Femur (tissue), 1 donor: ENCODE data around the gene BRCA1.
"Not testable (repeated sequence)": the region's sequence is repeated elsewhere in the genome, so short reads cannot be mapped to it uniquely, and the experiment has no call there.

ENCODE experiments used
- DNase-seq: peaks from one replicate; pipeline ENCODE4 v3.0.0-alpha.2; 2017

BRCA1 gene

DNA sequence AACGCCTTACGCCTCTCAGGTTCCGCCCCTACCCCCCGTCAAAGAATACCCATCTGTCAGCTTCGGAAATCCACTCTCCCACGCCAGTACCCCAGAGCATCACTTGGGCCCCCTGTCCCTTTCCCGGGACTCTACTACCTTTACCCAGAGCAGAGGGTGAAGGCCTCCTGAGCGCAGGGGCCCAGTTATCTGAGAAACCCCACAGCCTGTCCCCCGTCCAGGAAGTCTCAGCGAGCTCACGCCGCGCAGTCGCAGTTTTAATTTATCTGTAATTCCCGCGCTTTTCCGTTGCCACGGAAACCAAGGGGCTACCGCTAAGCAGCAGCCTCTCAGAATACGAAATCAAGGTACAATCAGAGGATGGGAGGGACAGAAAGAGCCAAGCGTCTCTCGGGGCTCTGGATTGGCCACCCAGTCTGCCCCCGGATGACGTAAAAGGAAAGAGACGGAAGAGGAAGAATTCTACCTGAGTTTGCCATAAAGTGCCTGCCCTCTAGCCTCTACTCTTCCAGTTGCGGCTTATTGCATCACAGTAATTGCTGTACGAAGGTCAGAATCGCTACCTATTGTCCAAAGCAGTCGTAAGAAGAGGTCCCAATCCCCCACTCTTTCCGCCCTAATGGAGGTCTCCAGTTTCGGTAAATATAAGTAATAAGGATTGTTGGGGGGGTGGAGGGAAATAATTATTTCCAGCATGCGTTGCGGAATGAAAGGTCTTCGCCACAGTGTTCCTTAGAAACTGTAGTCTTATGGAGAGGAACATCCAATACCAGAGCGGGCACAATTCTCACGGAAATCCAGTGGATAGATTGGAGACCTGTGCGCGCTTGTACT is at the start of gene BRCA1:
Gene BRCA1 (minus strand): TSS at position 232 of the 834 bp plus-strand sequence. CDS start 1,268 bp downstream, outside the sequence.
- peak; percentile 96 for DNase-seq

GRCh38 chr17:43171586-43172487 is 46.7 kb upstream of the BRCA1 start:
- peak; percentile 63 for DNase-seq

DNA sequence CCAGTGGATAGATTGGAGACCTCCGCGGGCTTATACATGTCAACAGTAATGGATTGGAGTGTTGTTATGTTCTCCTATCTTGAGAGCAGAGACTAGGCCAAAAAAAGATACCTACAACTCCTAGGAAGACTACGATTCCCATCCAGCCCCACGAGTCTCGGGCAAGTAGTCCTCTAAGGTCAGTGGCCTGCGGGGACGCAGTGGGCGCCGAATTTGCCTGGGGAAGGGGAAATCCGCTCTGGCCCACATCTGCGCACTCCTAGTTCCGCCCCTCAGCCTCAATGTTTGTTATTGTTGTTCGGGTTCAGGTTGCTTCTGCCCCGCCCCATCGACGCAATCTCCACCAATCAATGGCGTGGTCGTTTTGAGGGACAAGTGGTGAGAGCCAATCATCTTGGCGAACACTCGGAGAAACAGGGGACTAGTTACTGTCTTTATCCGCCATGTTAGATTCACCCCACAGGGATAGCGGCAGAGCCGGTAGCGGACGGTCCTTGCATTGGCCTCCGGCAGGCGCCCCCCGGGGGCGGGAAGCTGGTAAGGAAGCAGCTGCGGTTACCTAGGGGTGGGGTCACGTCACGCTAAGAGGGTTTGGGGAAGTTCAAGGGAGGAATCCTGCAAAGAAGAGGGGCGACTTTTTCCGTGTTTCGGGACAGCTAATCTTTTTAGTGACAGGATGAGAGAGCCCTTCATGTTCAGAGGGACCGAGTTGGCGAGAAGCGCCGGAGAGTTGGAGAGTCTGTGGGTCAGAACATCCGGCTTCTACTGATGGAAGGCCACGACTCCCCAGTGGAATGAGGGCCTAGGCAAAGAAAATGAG is 45.8 kb upstream of the BRCA1 start, which contains the start of gene NBR1:
Gene NBR1 (plus strand): TSS at position 449 of the 820 bp plus-strand sequence. CDS start 4,586 bp downstream, outside the sequence.
- DNase-seq: peak; percentile 98

- DNase-seq: peak; percentile 94
Measured at GRCh38 chr17:43170140-43170765, 45.1 kb upstream of the BRCA1 start.

DNA sequence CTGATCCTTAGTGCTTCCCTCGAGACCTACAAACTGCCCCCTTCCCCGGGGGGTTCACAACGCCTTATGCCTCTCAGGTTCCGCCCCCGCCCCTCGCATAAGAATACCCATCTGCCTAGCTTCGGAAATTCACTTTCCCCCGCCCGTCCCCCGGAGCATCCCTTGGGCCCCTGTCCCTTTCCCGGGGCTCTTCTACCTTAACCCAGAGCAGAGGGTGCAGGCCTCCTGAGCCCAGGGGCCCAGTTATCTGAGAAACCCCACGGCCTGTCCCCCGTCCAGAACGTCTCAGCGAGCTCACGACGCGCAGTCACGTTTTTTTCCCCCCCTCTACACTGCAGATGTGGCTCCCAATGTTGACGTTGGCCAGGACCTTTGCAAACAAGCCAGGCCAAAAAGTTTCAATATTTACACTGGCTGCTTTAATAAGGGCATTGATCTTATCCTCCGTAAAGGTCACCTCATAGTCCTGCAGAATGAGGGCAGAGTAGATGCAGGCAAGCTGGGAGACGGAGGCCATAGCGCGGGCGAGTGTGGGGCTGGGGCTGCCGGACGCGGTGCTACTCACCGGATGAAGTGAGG is 44.5 kb upstream of the BRCA1 start:
- DNase-seq: peak; percentile 58

GRCh38 chr17:43165971-43166370 is 40.8 kb upstream of the BRCA1 start:
- DNase-seq: not testable (repeated sequence)

DNA sequence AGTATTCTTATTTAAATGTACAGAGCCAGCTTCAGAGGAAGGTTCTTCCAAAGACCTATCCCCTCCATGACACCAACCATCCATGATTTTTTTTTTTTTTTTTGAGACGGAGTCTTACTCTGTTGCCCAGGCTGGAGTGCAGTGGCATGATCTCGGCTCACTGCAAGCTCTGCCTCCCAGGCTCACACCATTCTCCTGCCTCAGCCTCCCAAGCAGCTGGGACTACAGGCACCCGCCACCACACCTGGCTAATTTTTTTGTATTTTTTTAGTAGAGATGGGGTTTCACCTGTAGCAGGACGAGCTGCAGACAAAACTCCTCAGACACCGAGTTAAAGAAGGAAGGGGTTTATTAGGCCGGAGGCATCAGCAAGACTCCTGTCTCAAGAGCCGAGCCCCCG is 34.8 kb upstream of the BRCA1 start:
- not testable (repeated sequence) for DNase-seq

DNA sequence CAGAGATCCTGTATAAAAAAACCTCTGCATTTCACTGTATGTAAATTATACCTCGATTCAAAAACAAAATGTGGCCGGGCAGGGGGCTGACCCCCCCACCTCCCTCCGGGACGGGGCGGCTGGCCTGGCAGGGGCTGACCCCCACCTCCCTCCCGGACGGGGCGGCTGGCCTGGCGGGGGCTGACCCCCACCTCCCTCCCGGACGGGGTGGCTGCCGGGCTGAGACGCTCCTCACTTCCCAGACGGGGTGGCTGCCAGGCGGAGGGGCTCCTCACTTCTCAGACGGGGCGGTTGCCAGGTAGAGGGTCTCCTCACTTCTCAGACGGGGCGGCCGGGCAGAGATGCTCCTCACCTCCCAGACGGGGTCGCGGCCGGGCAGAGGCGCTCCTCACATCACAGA is 34.1 kb upstream of the BRCA1 start:
- DNase-seq: not testable (repeated sequence)

GRCh38 chr17:43155666-43156065 is 30.5 kb upstream of the BRCA1 start:
- no peak for DNase-seq

GRCh38 chr17:43153197-43153835 is 28.2 kb upstream of the BRCA1 start:
- not testable (repeated sequence) for DNase-seq

GRCh38 chr17:43151880-43152456 is 26.8 kb upstream of the BRCA1 start:
- DNase-seq: no peak

DNA sequence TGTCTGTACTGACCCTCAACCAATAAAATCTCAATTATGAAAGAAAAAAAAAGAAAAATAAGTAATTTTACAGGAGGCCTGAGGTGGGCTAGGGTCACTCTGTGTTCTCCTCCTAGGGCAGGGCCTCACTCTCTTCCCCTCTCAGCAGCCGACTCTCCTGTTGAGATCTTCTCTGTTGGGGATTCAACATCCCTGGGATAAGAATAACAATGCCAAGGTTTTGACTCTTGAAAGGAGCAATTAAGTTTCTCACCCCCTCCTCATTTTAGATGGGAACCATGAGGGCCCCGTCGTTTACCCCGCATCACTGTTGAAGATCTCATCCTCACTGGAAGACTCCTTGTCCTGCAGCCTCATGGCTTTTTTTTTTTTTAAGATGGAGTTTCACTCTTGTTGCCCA is 21.5 kb upstream of the BRCA1 start:
- no peak for DNase-seq

GRCh38 chr17:43143201-43143600 is 18.0 kb upstream of the BRCA1 start:
- DNase-seq: no peak

GRCh38 chr17:43142153-43142552 is 17.0 kb upstream of the BRCA1 start:
- DNase-seq: no peak

DNA sequence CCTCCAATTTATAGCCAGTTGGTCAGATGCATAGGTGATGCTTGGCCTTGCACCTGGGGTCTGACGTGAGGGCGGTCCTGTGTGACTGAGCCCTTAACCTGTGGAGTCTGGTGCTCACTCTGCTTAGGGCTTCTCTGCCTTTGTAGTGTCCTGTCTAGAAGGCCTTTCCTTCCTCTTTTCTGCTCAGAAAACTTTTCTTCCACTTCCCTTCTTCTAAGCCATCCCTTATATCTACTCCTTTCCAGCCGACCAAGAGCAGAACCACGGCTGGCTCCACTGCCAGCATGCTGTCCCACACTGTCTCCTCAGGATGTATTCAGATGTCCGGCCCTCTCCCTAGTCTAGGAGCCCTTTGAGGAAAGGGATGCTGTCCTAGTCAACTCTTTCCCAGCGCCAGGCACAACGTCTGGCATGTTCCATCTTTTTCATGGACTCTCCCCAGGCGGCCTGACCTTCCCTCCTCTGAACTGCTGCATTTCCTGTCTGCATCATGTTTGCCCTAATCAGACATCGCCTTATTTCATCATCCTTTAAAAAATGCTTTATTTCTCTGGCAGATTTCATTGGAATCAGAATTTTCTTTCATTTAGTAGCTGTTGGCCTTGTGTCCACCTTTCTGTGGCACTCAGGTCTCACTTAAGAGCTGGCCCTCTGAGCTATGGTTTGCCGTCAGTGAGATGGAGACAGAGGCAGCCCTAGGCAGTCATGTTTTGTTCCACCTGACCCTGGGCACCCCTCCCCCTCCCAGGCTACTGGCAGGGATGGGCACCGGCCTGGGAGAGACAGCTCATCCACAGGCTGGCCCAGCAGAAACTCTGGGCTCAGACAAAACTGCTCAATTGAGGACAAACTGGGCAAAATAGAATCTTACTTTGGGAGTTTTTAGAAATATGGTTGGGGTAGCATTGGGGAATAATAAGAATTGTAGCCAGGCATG is 15.5 kb upstream of the BRCA1 start:
- DNase-seq: no peak

DNA sequence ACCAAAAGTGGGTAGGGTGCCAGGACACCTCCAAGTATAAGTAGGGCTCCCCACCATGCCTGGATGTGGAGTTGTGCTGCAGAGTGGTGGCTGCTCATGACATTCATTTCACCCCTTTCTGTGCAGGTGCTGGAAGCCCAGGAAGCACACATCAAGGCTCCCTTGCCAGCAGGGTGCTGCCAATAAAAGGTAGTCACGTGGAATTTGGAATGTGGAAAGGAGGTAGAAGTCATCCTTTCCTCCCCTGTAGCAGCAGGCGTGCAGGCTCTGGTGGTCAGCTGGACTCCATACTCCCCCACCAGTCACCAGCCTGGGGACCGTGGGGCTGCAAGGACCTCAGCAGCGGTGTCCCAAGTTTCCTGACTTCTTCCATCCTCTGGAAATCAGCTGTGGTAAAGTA is 13.4 kb upstream of the BRCA1 start:
- not testable (repeated sequence) for DNase-seq

DNA sequence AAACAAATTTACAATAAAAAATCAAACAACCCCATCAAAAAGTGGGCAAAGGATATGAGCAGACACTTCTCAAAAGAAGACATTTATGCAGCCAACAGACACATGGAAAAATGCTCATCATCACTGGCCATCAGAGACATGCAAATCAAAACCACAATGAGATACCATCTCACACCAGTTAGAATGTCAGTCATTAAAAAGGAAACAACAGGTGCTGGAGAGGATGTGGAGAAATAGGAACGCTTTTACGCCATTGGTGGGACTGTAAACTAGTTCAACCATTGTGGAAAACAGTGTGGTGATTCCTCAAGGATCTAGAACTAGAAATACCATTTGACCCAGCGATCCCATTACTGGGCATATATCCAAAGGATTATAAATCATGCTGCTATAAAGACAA is 11.4 kb upstream of the BRCA1 start:
- DNase-seq: not testable (repeated sequence)

DNA sequence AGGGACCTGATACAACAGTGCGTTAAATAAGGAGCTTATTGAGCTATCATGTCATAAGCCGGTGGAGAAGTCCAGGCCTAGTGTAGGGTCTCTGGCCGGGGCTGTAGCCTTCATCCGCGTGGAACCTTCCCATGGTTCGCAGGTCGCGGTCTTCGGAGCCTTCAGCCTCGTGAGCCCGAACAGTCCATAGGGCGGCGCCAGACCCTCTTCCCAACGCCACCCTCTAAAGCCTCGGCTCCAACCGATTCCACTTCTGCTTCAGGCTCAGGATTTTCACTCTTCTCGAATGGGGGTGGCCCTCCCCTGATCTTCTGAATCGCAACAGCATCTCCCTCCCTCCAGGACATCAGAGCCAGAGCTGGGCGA is 10.3 kb upstream of the BRCA1 start:
- DNase-seq: no peak

- no peak for DNase-seq
Measured at GRCh38 chr17:43134774-43135453, 9.8 kb upstream of the BRCA1 start.
